ENCODE measurements around the gene SLC25A36.
"Not testable (repeated sequence)": the region's sequence is repeated elsewhere in the genome, so short reads cannot be mapped to it uniquely, and the experiment has no call there.

DNA sequence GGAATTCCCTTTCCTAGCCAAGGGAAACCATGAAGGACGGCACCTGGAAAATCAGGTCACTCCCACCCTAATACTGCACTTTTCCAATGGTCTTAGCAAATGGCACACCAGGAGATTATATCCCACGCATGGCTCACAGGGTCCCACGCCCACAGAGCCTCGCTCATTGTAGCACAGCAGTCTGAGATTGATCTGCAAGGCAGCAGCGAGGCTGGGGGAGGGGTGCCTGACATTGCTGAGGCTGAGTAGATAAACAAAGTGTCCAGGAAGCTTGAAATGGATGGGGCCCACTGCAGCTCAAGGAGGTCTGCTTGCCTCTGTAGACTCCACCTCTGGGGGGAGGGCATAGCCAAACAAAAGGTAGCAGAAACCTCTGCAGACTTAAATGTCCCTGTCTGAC lies 46.2 kb downstream of the SLC25A36 start:
- TF ChIP-seq, protein P1, sequence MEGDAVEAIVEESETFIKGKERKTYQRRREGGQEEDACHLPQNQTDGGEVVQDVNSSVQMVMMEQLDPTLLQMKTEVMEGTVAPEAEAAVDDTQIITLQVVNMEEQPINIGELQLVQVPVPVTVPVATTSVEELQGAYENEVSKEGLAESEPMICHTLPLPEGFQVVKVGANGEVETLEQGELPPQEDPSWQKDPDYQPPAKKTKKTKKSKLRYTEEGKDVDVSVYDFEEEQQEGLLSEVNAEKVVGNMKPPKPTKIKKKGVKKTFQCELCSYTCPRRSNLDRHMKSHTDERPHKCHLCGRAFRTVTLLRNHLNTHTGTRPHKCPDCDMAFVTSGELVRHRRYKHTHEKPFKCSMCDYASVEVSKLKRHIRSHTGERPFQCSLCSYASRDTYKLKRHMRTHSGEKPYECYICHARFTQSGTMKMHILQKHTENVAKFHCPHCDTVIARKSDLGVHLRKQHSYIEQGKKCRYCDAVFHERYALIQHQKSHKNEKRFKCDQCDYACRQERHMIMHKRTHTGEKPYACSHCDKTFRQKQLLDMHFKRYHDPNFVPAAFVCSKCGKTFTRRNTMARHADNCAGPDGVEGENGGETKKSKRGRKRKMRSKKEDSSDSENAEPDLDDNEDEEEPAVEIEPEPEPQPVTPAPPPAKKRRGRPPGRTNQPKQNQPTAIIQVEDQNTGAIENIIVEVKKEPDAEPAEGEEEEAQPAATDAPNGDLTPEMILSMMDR (conservative IDR thresholded peaks at IDR 0.05): not testable (repeated sequence)
- not testable (repeated sequence) for TF ChIP-seq EZH2 (IDR thresholded peaks at IDR 0.05; ENCODE audit: low read depth)

Data from PC-9 (cell line).